ENCODE data around the gene VAMP2.

The VAMP2 gene

DNA sequence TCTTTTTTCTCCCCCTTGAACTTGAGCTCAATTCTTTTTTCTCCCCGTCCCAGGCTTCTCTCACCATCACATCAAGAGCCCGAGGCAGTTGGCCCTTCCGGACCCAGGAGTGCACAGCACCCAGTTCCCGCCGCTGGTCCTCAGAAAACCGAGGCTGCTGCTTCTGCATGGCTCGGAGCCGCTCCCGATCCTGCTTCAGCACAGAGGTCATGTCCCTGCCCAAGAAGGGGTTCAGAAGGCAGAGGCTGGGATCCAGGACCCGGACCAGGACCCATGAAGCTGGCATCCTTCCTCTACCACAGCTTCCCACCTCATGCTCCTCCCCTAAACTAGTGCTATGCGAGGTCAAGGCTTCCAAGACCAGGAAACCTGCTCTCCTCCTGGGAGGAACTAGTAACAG lies 21.0 kb downstream of the VAMP2 start:
- peak; percentile 15 for DNase-seq

DNA sequence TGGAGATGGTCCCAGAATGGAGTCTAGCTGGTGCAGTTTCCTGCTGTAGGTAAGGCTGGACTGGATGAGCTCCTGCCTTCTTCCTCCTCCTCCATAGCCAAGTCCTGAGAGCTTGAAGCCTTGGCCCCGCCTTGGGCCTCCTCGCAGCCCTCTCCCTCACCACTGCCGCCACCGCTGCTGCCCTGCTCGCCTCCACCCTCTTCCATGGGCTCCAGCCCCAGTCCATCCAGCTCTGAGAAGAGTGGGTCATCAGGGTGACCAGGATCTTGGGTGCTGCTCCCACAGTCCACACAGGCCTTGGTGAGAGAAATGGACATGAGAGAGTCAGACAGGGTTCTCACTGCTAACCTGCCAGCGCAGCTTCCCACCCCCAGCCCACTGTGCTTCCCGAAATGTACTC lies 21.7 kb downstream of the VAMP2 start:
- peak; percentile 22 for DNase-seq

DNA sequence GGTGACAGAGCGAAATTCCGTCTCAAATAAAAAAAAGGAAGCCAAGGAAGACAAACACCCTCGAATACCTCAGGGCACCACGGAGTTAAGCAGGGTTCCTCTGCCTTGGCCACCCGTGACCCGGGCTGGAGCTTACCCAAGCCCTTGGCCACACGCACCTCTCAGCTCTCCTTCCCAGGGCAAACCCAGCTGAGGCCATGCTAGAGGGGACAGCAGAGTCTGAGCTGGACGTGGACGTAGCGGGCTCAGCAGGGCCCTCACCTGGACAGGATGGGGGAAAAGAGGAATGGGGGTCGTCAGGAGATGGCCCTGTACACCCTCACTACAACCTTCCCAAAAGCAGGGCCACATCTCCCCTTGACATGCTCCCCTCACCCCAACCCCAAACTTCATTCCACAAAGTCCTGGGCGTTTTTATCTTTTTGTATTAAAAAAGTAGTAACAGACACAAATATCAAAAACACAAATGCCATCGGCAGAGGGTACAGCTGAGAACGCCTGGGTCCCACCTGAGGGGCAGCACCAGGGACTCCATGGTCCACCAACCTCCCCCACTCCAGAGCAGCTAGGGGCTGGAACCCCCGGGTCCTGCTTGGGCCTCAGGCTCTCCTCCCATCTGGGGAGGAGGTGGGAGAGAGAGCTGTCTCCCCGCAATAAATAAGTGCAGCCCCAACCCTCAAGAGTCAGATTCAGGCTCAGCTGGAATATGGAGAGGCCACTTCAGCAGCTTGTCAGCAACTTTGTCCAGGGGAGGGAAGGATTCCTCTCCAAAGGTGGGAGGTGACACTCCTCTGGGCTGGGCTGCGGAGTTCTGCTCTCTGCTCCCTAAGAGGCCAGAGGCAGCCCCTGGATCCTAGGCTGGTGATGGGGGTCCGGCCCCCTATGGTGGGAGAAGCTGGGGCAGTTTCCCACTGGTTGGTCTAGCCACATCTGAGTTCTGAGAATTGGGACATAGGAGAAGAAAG lies 22.4 kb downstream of the VAMP2 start:
- peak; percentile 21 for DNase-seq

DNA sequence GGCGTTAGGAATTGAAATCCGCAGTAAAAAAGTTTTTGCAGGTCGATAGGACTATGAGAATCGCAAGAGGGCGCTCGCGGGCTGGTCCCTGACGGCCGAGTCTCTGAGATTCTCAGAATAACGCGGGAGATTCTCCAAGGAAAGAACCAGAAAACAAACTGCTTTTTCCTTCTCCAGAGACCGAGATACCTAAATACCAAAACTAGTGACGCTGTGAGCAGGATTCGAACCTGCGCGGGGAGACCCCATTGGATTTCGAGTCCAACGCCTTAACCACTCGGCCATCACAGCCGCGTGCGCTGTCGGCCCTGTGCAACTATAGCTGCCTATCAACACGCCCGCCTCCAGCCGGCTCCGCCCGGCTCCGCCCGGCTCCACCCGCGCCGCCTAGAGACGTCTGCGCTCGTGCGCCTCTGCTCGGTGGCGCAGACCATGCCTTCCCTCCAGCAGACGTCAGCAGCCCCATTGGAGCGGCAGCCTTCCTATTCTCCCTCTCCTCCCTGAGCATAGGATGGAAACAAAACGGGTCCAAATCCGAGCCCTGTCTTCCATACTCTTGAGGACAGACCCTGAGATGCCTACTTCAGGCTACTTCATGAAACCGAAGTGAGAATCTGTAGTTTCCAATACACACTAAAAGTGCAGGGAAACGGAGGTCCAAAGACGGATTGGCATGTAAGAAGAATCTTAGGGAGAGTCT lies 23.9 kb downstream of the VAMP2 start:
- DNase-seq = peak; percentile 96

DNA sequence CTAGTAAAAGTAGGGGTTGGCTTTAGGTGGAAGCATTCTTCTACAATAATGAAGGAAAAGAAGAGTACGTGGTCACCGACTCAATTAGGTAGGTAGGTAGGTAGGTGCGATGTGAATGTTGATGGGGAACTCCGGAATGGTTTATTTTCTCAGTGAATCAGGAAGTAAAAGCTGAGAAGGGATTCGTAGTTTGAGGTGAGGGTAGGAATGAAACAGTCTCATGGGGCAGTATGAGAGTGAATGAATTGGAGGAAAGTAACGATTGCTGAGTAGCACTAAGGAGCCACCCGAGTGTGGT lies 24.4 kb downstream of the VAMP2 start:
- no peak for DNase-seq

DNA sequence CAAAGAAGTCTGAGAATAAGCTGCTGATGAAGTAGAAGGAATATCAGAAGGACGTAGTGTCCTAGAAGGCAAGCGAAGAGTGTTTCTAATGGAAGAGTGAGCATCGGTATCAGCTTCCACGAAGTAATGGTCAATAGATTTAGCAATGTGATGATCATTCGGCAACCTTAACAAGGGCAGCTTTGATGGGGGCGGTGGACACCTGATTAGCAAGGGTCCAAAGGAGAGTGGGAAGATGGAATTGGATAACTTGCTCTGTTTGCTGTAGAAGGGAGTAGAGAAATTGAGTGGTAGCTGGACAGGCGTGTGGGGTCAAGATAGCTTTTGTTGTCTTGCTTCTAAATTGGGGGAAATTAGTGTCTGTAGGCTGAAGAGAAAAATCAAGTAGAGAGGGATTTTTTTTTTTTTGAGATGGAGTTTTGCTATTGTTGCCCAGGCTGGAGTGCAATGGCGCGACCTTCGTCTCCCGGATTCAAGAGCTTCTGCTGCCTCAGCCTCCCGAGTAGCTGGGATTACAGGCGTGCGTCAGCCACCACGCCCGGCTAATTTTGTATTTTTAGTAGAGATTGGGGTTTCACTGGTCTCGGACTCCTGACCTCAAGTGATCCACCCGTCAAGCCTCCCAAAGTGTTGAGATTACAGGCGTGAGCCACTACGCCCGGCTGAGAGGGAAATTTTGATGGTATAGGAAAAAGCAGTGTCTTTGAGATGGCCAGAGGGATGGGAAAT lies 24.9 kb downstream of the VAMP2 start:
- peak; percentile 15 for DNase-seq

DNA sequence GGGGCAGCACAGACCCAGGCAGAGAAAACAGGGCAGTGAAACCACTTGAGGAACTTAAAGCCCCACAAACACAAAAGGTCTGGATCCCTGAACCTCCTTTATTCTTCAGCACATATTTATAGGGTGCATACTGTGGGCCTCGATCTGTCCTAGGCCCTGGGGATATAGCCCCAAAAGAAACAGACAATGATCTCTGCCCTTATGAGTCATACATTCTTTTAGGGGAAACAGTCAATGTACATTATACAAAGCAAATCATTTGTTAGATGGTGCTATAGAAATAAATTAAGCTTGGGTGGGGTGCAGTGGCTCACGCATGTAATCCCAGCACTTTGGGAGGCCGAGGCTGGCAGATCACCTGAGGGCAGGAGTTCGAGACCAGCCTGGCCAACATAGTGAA lies 28.8 kb downstream of the VAMP2 start:
- DNase-seq = no peak

DNA sequence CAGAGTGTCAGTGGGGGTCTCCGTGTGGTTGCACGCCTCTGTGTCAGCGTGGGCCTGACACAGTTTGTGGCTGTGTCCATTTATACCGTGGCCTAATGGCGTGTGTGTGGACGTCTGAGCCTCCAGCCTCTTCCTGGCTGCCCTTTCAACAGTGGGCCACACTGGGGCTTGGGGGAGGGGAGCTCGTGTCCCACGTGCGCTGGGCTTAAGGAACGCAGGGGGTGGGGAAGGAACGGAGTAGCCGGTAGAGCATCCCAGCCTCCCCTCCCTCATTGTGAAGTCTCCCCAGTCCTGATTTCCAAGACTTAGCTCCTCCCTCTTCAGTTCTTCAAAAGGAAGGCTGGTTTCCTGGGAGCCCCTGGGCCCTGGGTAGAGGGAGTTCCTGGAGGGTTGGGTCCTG lies 29.3 kb downstream of the VAMP2 start:
- no peak for DNase-seq

DNA sequence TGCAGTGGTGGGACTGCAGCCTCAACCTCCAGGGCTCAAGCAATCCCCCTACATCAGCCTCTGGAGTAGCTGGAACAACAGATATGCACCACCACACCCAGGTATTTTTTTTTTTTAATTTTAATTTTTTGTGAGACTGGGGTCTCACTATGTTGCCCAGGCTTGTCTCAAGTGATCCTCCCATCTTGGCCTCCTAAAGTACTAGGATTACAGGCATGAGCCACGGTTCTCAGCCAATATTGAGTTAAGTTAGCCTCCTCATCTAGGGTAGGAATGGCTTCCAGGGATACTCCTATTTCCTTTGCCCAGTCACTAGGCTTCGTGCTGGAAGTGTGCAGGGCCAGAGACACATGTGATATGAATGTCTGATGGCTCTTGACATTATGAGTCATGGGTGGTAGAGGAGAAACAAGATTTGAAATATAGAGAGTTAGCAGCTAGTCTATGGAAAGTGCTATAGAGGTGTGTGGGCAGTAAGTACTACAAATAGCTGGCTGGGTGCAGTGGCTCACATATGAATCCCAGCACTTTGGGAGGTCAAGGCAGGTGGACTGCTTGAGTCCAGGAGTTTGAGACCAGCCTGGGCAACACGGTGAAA lies 30.8 kb downstream of the VAMP2 start:
- no peak for DNase-seq

DNA sequence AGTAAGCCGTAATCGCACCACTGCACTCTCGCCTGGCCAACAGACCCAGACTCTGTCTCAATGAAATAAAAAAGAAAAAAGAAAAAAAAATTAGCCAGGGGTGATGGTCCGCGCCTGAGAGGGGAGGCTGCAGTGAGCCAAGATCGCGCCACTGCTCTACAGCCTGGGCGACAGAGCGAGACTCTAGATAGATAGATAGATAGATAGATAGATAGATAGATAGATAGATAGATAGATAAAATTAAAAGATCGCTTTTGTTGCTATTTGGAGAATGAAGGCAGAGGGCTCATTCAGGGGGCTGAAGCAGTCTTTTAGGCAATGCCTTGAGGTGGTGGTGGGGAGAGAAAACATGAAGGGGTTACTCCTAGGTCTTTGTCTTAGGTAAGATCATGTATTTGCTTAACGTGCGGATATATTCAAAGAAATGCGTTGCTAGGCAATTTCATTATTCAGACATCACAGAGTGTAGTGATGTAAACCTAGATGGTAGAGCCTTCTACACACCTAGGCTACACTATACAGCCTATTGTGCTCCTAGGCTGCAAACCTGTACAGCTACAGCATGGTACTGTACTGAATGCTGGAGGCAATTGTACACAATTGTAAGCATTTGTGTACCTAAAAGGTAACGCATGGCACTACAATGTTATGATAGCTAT lies 34.5 kb downstream of the VAMP2 start:
- no peak for DNase-seq

DNA sequence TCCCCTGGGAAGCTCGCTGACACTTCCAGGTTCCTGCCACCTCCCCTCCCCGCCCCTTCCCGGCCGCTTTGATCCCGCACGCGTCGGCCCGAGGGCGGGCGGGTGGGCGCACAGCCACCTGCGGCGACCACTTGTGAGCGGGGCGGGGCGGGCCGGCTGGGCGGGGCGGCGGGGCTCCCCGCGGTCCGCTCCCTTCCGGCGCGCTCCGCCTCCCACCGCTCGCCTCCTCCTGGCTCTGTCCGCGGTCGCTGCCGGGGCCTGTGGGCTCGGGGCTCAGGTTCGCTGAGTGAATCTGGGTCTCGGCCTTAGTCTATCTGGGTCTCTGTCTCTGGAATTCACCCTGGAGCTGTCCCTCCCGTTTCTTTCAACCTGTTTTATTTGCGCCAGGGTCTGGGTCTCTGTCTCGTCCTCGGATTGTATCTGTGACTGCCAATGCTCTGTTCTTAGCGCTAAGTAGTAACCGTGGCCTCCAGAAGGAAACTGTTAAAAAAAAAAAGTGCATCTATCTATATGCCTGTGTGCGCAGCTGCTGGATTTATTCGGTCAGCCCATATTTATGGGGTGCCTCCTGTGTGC lies 36.2 kb downstream of the VAMP2 start:
- DNase-seq = peak; percentile 60

DNA sequence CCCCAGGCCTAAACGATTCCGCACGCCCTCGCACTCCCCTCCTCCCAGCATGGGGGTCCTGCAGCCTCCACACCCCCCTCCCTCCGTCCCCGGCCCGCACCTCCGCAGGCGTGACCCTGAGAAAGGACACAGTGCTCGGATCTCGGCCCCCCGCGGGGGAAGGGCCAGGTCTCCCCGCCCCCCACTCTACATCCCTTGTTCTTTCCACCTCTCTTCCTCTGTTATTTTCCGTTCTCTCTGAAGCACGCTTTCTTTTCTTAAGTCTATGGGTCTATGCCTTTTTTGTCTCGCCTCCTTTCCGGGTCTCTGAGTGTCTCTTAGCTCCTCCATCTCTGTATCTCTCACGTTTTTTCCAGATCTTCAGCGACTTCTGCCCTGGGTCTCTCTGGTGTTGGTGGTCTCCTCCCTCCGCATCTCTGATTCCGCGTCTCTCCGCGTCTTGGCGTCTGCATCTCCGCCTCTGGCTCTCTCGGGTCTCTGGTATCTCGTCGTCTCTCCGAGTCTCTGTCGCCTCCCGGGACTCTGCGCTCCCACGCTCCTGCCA lies 36.7 kb downstream of the VAMP2 start:
- no peak for DNase-seq

DNA sequence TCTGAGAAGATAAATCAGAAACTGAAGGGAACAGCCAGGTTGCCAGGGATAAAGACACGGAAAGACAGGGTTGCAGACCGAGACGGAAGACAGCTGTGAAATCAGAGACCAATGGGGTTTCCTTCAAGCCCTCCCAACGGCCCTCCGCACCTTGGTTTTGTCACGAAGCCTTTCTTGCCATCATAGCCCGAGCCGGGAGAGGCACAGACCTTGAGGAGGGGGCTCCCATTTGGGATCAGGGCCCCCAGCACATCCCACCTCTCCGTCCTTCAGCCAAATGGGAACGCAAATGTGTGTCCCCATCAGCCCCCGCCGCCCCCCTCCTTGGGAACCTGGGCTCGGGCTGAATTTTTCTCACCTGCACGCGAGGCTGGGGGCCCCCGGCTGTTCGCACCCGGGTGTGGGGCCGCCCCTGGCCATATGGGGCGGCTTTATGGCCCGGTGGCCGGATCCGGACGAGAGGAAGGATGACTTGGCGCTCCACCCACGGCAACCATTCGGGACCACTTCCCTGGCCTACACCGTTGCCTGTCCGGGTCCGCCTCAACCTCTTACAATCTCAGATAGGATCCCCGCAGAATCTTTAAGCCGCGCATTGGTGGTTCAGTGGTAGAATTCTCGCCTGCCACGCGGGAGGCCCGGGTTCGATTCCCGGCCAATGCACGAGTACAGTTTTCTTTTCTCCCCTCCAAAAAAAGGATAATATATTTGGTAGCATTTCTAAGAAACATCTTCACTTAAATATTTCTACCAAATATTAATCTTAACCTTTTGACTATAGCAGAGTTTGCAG lies 37.4 kb downstream of the VAMP2 start:
- peak; percentile 92 for DNase-seq

DNA sequence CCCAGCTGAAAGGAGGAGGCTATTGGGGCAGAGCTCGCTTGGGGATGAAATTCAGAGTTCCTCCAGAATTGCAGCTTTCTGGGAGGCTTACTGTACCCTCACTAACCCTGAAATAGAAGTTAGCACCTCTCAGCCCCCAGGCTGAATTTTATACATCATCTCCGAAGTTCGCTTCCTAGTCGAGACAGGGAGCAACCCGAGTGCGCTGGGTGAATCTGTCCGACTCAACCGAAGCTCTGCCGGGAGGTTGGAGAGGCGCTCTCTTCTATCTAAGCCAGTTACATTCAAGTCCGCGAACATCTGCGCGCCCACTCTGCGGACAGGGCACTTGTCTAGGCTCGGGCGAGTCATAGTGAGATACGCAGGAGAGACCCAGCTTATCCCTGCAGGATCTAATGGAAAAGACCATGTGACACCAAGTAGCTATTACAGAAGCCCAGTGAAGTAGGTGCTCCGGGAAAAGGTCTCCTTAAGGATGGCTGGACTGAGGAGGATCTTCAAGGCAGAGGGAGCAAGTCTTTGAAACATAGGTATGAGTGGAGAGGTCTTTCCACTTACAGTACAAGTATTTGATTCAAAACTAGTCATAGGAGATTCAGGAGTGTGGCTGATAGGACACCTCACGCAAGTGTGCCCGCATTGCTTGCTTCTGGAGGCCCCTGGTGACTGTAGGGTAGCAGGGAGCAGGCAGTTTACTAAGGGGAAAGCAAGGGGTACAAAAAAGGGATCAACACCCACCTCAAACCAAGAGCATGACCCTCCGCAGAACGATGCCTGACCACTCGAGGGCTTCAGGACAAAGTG lies 38.2 kb downstream of the VAMP2 start:
- peak; percentile 25 for DNase-seq

DNA sequence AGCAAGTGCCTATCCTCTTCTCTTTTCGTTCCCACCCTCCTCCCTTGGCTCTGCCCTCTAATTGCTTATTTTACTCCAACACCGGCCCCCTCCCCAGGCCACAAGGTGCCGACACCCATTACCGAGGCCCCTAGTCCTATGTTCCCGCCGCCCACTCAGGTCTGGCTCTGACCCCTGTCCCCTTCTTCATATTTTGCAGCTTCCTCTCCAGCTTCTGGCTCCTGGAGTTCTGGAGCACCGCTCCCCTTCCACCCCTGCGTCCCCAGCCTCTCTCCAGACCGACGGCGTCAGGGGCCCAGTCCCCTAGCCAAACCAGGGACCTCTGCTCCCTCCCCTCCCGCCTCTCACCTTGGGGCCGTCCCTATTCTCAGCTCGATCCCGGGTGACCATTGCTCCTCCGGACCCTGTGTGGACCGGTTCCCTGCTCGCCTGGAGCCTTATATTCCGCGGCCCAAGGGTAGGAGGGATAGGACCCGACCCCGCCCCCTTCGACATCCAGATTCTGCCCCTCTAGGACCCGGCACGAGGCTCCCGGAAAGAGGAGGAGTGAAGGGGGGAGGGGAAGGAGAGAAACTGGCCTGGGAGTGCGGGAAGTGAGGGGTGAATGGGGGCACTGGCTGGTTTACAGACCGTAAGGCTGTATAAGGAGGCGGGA lies 38.9 kb downstream of the VAMP2 start, which contains the start of gene HES7:
Gene HES7 (minus strand): TSS at position 412 of the 655 bp plus-strand sequence. CDS start 22 bp downstream, at position 390.
- peak; percentile 14 for DNase-seq

DNA sequence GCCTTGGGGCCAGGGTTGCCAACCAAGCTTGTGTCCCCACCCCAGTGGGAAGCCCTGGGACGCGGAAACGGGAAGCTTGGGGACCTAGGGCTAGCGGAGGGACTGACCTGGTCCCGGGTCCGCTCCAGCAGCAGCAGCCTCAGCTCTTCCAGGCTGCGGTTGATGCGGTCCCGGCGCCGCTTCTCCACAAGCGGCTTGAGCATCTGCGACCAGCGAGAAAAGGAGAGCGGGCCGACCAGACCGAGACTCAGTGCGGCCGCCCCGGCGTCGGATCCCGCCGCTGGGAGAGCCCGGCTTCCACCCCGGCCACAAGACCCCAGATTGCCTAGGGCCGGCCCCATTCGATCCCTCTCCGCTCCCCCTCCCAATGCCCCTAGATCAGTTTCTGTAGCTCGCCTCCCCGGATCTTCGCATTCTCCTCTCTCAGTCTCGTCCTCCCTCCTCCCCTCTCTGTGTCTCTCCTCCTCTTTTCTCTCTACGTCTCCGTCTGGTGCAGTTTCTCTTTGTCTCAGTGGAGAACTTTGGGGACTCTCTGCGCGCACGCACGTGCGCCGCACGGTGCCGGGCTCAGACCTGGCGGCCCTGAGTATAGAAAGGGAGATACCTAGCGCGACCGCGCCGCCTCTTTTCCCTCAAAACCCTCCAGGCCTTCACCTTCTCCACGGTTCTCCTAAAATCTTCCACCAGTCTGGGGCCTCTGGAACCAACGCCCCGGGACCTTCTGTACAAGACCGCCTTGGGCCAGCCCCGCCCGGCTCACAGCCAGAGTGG lies 39.6 kb downstream of the VAMP2 start:
- DNase-seq = peak; percentile 53

DNA sequence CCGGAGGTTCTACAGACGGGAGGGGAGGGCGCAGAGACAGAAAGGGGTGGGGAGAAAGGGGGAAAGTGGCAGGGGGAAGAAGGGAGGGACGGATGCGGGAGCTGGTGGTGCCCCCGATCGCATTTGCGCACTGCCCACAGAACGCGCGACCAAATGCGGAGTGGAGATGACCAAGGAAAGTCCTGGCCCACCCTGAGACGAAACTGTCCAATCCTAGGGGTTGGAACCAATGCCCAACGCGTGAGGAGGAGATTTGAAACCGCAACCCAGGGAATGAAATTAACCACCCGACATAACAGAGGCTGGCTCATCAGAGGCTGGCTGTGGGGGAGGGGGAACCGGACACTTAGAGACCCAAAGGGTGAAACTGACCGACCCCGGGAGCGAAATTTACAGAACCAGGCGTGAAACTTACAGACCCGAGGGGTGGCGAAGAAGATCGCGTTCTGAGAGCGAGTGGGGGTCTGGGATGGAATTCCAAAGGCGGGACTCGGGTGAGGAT lies 40.3 kb downstream of the VAMP2 start:
- no peak for DNase-seq

DNA sequence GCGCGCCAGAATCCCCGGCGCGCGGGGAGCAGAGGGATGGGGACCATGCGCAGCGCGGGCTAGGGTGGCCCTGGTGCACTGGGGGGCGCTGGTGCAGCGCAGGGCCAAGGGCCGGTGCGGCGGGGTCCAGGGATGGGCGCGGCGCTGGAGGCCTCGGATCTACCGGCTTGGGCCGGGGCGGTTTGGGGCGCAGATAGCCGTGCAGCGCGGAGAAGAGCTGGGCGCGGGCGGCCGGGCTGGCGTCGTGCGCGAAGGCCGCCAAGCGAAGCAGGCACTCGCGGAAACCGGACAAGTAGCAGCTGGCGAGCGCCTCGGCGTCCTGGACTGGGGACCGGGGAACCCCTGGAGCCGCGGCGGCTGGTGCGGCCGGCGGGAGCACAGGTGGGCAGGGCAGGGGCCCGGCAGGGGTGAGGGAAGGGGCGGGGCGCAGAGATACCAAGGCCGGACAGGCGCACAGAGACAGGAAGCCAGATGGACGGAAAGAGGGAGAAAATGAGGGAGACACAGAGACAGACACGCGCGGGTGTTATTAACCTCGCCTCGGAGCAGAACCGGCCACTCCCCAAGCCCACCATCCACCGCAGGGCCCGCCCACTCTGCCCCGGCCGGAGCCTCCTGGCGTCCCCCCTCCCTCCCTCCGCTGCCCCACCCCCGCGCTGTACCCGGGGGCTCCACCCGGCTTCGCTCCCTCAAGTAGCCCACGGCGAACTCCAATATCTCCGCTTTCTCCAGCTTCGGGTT lies 40.9 kb downstream of the VAMP2 start:
- DNase-seq = peak; percentile 55

Measured in CD4-positive, alpha-beta T cell treated with Interleukin-10 for 1 hour (primary cell).